ENCODE results near the gene NDUFB1.

NDUFB1 gene

GRCh38 chr14:92093320-92093719 lies 28.2 kb downstream of the NDUFB1 start:
- no peak for DNase-seq

GRCh38 chr14:92088494-92088893 lies 33.0 kb downstream of the NDUFB1 start:
- no peak for DNase-seq

- DNase-seq: no peak
Observed at GRCh38 chr14:92074555-92074954, 47.0 kb downstream of the NDUFB1 start.
